HTR-8/SVneo (cell line): ENCODE data around the gene KRTAP10-8.
"Not testable (repeated sequence)": the region's sequence is repeated elsewhere in the genome, so short reads cannot be mapped to it uniquely, and the experiment has no call there.

ENCODE experiments used
- DNase-seq: peaks from one replicate; pipeline ENCODE4 v3.0.0; 2011; ENCODE audit warnings: low spot score, mixed read lengths; ENCODE audit not compliant: insufficient read length
- FAIRE-seq: peaks from 2 replicates; lab custom pipeline; 2011; peaks lifted over from hg19 to GRCh38; lab: Jason Lieb, UNC

The KRTAP10-8 gene, protein sequence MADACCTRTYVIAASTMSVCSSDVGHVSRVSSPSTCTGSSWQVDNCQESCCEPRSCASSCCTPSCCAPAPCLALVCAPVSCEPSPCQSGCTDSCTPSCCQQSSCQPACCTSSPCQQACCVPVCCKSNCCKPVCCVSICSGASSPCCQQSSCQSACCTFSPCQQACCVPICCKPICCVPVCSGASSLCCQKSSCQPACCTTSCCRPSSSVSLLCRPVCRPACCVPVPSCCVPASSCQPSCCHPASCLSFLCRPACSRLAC

DNA sequence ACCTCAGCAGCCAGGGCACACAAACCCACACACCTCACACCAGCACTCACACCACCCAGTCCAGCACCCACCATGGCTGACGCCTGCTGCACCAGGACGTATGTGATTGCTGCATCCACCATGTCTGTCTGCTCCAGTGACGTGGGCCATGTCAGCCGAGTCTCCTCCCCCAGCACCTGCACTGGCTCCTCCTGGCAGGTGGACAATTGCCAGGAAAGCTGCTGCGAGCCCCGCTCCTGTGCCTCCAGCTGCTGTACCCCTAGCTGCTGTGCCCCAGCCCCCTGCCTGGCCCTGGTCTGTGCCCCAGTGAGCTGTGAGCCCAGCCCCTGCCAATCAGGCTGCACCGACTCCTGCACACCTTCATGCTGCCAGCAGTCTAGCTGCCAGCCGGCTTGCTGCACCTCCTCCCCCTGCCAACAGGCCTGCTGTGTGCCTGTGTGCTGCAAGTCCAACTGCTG is at the start of gene KRTAP10-8:
TSS of gene KRTAP10-8 (plus strand) at position 51 of the 458 bp plus-strand sequence. CDS start at position 73, 22 bp downstream.
- FAIRE-seq (no peak), DNase-seq (no peak)

DNA sequence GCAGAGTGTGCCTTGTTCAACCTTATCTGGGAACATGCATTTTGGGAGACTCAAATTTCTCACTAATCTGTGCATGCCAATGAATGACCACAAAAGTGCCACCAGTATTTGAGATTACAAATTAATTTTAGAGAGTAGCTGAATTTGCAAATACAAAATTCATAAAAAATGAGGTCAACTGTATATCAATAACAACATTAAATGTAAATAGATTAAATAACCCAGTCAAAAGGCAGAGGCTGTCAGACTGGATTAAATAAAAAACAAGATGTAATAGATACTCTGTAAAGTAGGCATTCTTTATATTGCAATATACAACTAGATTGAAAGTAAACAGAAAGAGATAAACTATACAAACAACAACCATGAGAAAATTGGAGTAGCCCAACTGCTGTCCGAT is 47.8 kb upstream of the KRTAP10-8 start:
- no peak for DNase-seq
- FAIRE-seq, result no peak

DNA sequence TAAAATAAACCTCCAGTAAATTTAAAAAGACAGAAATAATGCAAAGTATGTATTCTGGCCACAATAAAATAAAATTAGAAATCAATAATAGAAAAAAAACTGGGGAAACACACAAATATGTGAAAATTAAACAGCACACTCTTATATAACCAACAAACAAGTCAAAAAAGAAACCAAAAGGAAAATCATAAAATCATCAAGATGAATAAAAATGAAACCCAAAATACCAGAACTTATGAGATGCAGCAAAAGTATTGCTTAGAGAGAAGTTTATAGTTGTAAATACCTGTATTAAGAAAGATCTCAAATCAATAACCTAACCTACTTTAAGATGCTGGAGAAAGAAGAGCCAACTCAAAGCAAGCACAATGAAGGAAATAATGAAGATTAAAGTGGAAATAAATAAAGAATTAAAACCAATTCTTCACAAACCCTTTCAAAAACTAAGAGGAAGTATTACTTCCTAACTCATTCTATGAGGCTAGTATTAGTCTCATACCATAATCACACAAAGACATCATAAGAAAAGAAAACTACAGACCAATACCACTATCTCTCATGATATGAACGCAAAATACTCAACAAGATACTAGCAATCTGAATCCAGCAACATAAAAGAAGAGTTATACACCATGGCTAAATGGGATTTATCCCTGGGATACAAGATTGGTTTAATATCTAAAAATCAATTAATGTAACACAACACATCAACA is 46.8 kb upstream of the KRTAP10-8 start:
- FAIRE-seq, result no peak
- DNase-seq, result no peak

DNA sequence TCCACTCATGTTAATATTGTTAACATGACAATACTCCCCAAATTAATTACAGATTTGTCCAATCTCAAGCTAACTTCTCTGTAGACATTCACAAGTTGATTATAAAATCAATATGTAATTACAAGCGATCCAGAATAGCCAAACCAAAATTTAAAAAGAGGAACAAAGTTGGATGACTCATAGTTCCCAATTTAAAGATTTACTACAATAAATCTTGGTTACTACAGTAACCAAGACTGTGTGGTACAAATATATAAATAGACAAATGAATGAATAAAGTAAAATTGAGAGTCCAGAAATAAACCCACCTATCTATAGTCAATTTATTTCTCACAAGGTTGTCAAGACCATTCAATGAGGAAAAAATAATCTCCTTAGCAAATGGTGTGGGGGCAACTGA is 45.5 kb upstream of the KRTAP10-8 start:
- FAIRE-seq, result no peak
- DNase-seq, result no peak

DNA sequence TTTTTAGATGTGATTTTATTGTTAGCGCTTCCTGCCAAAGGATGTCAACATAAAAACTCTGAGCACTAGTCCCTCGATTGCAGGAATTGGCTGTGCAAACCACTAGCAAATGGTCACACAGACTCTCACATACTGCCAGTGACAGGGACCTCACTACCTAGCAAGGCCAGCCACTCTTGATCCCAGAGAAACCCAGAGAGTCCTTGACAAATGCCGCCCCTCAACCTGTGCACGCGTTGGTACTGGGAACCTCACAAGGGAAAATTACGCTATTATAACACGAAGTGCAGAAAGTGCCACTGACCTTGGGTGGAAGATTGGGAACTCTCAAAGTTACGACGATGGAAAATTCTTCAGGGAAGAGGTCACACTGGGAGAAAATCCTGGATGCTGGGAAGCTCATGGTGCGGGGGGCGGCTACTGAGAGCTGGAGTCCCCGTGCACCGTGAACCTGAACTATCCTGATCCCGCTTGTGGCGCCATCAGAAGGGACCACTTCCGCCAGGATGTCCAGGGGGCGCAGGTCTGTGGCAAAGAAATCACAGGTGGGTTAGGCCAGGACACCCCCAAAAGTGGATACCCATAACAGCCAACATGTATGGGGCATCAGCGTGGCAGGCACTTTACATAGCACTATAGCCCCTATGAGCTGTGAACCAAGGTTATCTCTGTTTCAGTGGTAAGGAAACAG is 44.3 kb upstream of the KRTAP10-8 start:
- DNase-seq (no peak), FAIRE-seq (no peak)

DNA sequence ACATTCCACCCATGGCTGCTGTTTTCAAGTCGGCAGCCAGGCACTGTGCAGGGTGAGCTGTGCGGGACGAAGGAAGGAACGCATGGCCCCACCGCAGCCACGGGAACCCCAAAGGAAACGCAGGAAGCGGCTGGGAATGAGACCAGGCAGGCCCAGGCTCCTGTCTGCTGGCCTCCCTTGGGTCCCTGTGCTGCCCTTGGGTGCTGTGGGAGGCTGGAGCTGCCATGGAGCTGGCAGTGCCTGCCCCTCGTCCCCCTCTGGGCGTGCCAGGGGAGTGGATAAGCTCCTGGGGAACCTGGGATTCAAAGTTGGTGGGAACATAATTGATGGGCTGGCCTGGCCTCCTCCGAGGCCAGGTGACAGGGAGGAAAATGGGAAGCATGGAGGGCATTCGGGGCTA is 43.6 kb upstream of the KRTAP10-8 start:
- no peak for FAIRE-seq
- no peak for DNase-seq

DNA sequence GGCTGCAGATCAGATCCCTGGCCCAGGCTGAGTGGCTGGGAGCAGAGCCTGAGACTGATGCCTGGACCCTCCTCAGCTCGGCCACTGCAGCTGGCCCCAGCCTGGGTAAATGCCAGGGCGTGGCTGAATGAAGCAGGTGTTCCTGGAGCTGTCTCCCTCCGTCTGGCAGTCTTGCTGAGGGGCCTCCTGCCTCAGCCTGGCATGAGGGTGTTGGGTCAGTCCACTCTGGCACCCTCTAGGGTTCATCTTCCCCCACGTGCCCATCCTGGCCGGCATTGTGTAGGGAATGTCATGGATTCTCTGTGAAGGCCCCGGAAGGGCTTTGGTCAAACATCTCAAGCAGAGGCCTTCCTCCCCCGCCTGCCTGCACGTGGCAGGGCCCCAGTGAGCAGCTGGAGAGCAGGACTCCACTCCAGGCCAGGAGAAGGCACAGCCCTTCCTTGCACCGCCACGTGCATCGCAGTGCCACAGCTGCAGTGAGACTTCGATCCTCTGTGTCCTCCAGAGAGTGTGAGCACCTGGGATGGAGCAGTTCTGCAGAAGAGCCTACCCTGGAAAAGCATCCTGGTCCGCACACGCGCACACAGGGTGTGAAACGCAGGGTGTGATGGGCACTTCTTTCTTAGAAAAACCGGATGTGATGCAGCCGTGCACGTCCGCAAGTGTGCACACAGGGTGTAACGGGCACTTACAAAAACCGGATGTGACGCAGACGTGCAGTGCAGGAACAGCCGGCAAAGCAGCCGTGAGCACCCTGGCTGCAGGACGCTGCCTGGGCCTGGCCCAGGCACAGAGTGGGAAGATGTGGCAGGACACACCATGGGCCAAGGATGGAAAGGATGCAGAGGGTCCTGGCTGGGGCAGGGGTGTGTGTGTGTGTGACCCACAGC is 43.0 kb upstream of the KRTAP10-8 start:
- DNase-seq (no peak), FAIRE-seq (no peak)

DNA sequence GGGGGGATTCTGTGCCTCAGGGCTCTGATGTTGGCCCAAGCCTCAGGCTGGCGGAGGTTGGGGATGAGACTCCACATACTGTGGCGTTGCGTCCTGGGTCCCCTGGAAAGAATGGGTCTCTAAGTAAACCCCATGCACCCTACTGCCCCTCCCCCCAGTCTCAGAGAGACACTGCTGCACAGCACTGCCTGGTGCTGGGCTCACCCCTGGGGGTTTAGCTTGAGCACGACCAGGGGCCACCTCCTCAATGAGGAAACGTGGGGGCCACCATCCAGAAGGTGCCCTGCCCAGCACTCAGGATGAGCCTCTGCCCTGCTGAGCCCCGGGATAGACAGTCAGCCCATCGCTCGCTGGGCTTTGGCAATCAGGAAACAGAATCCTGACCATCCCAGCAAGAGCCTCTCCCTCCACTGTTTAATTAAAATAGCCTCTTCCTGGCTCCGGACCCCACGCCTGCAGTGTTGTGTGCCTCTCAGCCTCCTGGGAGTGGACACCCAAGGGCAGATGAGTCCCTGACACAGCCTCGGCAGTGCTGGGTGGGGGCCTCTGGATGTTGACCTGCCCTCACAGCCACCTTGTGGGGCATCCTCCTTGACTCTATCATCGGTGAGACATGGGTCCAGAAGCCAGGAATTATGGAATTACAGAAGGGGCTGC is 41.9 kb upstream of the KRTAP10-8 start:
- no peak for FAIRE-seq
- DNase-seq, result no peak

DNA sequence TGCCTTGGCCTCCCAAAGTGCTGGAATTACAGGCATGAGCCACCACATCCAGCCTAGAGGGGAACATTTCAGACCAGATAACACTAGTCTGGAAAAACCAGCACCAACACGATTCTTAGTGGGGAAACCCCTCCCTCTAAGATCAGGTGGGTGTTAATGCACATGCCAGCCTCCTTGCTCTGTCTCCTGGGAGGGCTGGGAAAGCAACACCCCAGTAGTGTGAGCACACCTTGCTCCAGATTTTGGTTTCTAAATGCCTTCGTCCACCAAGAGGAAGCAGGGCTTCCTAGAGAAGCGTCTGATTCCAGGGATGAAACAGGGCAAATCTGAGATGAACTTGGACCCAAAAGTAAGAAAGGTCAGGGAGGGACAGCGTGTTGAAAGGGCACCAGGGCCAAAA is 40.6 kb upstream of the KRTAP10-8 start:
- no peak for FAIRE-seq
- no peak for DNase-seq

DNA sequence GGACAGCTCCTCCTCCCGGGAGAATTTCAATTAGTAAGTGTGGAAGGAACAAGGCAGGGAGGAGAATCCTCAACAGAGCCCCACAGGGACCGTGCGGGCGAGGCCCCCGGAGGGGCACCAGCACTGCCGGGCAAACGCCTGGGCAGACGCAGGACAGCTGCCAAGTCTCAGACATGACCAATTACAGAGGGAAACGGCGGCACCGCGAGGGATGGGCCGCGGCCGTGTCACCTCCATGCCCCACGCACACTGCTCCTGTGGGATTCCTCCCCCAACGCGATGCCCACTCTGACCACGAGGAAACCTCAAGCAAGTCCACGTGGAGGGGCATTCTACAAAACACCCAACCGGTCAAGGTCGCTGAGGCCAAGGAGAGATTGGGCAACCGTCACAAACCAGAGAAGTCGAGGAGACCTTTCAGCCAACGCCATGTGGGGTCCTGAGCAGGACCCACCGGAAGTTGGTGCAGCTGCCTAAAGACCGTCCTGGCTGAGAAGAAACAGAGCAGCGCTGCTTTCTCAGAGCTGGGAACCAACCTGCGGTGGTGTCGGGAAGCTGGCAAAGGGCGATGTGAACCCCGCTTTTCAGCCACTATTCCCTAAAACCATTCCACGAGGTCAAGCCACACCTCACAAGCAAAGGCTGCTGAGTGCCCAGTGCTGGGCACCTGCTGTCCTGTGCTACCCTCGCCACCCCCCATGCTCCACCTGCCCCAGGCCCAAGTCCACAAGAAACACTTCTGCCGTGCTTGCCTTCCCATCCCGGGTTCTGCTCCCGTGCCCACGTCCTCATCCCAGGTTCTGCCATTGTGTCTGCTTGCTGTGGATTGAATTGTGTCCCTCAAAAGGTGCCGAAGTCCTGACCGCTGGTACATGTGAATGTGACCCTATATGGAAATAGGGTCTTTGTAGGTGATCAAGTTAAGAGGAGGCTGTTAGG is 39.8 kb upstream of the KRTAP10-8 start:
- no peak for DNase-seq
- no peak for FAIRE-seq

DNA sequence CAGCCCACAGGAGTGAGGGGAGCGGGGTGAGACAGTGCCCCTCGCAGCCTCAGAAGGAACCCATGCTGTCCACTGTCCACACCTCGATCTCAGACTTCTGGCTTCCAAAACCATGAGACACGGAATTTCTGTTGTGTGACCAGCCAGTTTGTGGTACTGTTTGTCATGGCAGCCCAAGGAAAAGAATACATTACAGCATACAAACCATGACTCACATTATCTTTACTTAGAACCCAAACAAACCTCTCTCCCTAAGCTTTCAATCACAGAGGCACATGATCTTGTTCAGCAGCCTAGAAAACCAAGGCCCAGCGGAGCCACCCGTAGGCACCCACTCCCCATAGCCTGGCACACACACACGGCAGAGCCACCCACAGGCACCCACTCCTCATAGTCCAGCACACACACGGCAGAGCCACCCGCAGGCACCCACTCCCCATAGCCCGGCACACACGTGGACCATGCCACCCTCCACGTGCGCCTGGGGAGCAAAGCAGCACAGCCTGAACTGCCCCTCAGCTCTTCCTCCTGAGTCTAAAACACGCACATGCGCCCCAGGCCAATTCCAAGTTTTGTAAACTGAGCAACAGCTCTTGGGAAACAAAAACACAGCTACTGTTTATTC is 38.8 kb upstream of the KRTAP10-8 start:
- no peak for DNase-seq
- FAIRE-seq, result no peak

DNA sequence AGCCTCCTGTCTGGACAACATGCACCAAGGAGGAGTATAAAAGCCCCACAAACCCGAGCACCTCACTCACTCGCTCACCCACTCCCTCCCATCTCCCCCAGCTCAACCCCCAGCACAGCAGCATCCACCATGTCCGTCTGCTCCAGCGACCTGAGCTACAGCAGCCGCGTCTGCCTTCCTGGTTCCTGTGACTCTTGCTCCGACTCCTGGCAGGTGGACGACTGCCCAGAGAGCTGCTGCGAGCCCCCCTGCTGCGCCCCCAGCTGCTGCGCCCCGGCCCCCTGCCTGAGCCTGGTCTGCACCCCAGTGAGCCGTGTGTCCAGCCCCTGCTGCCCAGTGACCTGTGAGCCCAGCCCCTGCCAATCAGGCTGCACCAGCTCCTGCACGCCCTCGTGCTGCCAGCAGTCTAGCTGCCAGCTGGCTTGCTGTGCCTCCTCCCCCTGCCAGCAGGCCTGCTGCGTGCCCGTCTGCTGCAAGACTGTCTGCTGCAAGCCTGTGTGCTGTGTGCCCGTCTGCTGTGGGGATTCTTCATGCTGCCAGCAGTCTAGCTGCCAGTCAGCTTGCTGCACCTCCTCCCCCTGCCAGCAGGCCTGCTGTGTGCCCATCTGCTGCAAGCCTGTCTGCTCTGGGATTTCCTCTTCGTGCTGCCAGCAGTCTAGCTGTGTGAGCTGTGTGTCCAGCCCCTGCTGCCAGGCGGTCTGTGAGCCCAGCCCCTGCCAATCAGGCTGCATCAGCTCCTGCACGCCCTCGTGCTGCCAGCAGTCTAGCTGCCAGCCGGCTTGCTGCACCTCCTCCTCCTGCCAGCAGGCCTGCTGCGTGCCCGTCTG is 38.0 kb upstream of the KRTAP10-8 start, which contains the start of gene KRTAP10-4:
TSS of gene KRTAP10-4 (plus strand) at position 100 of the 827 bp plus-strand sequence. CDS start at position 130, 30 bp downstream.
- FAIRE-seq, DNase-seq: not testable (repeated sequence)

DNA sequence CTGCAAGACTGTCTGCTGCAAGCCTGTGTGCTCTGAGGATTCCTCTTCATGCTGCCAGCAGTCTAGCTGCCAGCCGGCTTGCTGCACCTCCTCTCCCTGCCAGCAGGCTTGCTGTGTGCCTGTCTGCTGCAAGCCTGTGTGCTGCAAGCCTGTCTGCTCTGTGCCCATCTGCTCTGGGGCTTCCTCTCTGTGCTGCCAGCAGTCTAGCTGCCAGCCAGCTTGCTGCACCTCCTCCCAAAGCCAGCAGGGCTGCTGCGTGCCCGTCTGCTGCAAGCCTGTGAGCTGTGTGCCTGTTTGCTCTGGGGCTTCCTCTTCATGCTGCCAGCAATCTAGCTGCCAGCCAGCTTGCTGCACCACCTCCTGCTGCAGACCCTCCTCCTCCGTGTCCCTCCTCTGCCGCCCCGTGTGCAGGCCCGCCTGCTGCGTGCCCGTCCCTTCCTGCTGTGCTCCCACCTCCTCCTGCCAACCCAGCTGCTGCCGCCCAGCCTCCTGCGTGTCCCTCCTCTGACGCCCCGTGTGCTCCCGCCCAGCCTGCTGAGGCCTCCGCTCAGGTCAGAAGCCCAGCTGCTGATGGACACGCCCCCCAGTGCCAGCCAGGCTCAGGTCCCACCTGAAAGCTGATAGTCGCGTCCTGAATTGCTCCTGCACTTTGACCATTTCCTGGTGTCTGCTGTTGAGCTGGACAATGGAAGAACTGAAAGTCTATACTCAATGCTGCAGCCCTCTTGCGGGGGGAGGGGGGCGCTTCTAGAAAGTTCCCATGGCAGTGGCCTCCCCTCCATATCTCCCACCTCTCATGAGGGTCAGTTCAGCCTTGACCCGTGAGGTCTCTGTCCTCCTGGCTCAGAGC is 37.2 kb upstream of the KRTAP10-8 start:
- no peak for DNase-seq
- no peak for FAIRE-seq

DNA sequence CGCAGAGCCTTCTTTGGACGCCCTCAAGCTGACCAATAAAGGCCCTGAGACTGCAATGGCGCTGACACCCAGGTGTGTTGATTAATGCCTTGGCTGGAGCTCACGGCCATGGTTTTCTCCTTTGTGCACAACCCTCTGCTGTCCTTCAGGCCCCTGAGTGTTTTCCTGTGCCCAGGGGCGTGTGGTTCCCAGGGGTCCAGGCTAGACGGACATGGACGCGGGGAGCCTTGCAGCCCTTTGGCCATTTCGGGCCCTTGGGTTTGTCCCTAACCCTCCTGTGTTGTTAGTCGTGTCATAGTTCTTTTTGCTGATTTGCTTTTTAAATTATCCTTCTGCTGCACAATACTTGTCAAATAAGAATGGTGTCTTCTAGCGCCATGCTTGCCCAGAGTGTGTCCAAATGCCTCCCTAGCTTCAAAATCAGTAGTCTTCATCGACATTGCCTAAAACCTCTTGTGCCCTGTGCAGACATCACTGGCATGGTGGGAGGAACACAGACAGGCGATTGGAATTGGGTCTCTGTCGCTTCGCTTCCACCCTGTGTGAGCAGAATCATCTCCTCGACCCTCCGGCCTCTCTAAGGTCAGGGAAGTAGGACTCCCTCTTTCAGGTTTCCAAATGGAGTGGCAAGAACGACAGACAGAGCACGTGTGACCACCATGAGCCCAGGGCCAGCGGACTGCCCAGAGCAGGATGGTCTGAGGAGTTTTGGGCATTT is 36.4 kb upstream of the KRTAP10-8 start:
- FAIRE-seq (no peak), DNase-seq (no peak)

DNA sequence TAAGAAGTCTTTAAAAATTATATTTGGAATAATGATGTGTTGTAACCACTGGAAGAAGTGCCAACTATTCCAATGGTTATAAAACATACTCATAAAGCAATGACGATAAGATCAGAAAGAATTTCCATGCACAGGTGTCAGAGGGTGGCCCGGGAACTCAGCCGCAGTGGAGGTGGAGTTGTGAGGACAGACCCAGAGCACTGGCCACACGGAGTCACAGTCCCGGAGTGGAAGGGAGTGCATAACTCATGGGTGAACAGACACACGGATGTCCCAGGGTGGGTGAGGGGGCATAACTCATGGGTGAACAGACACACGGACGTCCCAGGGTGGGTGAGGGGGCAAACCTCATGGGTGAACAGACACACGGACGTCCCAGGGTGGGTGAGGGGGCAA is 35.9 kb upstream of the KRTAP10-8 start:
- FAIRE-seq, result no peak
- no peak for DNase-seq
